ENCODE data around the gene CRIP2.

GRCh38 chr14:105500036-105500725 lies 25.6 kb downstream of the CRIP2 start:
- no peak for TF ChIP-seq POLR2A (IDR thresholded peaks at IDR 0.05; ENCODE audit: low read depth, low read length)
- TF ChIP-seq, protein P1, sequence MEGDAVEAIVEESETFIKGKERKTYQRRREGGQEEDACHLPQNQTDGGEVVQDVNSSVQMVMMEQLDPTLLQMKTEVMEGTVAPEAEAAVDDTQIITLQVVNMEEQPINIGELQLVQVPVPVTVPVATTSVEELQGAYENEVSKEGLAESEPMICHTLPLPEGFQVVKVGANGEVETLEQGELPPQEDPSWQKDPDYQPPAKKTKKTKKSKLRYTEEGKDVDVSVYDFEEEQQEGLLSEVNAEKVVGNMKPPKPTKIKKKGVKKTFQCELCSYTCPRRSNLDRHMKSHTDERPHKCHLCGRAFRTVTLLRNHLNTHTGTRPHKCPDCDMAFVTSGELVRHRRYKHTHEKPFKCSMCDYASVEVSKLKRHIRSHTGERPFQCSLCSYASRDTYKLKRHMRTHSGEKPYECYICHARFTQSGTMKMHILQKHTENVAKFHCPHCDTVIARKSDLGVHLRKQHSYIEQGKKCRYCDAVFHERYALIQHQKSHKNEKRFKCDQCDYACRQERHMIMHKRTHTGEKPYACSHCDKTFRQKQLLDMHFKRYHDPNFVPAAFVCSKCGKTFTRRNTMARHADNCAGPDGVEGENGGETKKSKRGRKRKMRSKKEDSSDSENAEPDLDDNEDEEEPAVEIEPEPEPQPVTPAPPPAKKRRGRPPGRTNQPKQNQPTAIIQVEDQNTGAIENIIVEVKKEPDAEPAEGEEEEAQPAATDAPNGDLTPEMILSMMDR (conservative IDR thresholded peaks at IDR 0.05; ENCODE audit: low read depth, low read length): no peak
- no peak for TF ChIP-seq RFX5 (IDR thresholded peaks at IDR 0.05; ENCODE audit: low read depth, low read length)
- no peak for TF ChIP-seq ELK1 (IDR thresholded peaks at IDR 0.05; ENCODE audit: borderline replicate concordance, low read depth, low read length)
- no peak for TF ChIP-seq MAZ (IDR thresholded peaks at IDR 0.05; ENCODE audit: borderline replicate concordance, low read depth, low read length)
- TF ChIP-seq MXI1 (IDR thresholded peaks at IDR 0.05; ENCODE audit: borderline replicate concordance, low read depth, low read length): no peak
- TF ChIP-seq SMC3 (IDR thresholded peaks at IDR 0.05; ENCODE audit: low read depth, low read length): no peak
- TF ChIP-seq USF2 (IDR thresholded peaks at IDR 0.05; ENCODE audit: low read depth, low read length): no peak
- no peak for TF ChIP-seq RCOR1 (IDR thresholded peaks at IDR 0.05; ENCODE audit: insufficient replicate concordance, low read length)
- TF ChIP-seq RAD21 (IDR thresholded peaks at IDR 0.05; ENCODE audit: low read length): no peak
- TF ChIP-seq BHLHE40 (IDR thresholded peaks at IDR 0.05; ENCODE audit: low read depth, low read length): no peak
- no peak for TF ChIP-seq MAFK (IDR thresholded peaks at IDR 0.05; ENCODE audit: low read depth, low read length)
